NT2/D1 (cell line): ENCODE results near the gene NELFB.

ENCODE experiments used
- YY1 ChIP-seq: IDR thresholded peaks from 2 replicates; pipeline ENCODE4 v1.6.1; 2011; ENCODE audit not compliant: insufficient read length, insufficient read depth
- ZNF274 ChIP-seq: IDR thresholded peaks from 2 replicates; pipeline ENCODE4 v1.6.1; 2011; ENCODE audit warnings: mild to moderate bottlenecking, low read depth, low read length

- TF ChIP-seq YY1 = no peak
- TF ChIP-seq ZNF274 = no peak
These were observed 13.5 kb downstream of the NELFB start for GRCh38 chr9:137268538-137269201.
